ENCODE measurements around the gene LRRN4.

GRCh38 chr20:6036213-6036612 is 17.6 kb downstream of the LRRN4 start:
- TF ChIP-seq POLR2A (IDR thresholded peaks at IDR 0.05) (no peak), EP300 (IDR thresholded peaks at IDR 0.05) (no peak)
- TF ChIP-seq, protein P1, sequence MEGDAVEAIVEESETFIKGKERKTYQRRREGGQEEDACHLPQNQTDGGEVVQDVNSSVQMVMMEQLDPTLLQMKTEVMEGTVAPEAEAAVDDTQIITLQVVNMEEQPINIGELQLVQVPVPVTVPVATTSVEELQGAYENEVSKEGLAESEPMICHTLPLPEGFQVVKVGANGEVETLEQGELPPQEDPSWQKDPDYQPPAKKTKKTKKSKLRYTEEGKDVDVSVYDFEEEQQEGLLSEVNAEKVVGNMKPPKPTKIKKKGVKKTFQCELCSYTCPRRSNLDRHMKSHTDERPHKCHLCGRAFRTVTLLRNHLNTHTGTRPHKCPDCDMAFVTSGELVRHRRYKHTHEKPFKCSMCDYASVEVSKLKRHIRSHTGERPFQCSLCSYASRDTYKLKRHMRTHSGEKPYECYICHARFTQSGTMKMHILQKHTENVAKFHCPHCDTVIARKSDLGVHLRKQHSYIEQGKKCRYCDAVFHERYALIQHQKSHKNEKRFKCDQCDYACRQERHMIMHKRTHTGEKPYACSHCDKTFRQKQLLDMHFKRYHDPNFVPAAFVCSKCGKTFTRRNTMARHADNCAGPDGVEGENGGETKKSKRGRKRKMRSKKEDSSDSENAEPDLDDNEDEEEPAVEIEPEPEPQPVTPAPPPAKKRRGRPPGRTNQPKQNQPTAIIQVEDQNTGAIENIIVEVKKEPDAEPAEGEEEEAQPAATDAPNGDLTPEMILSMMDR (IDR thresholded peaks at IDR 0.05), result no peak

Data from ovary (tissue), 3 donors.